Activated CD4-positive, alpha-beta T cell treated with anti-CD3 and anti-CD28 coated beads, Interleukin-2, amount 10 ng/mL, durations not matched to agents 24 days and 14 days (primary cell): ENCODE data around the gene USP8. TPM values are rescaled to one million over a fixed set of nuclear protein-coding genes. Genes with fewer than 3 reads are reported as not detected.

Source experiments
- total RNA-seq: library from RNA; stranded (reverse); gene quantifications from 2 replicates; pipeline ENCODE4 v1.2.3, GENCODE V29; 2022

Gene USP8
- total RNA-seq, 1 donor from 2014 or later, result 56.9 TPM

Other genes starting within 250 kb of the USP8 start
- gene SLC27A2, start 242.2 kb upstream of the USP8 start, total RNA-seq, result 75.4 and 76.0 TPM in 2 replicates
- gene HDC, start 158.7 kb upstream of the USP8 start, total RNA-seq, result 2.7 and 3.1 TPM in 2 replicates
- gene GABPB1, start 69.2 kb upstream of the USP8 start, total RNA-seq, result 78.3 and 79.5 TPM in 2 replicates
- gene USP50, start 122.3 kb downstream of the USP8 start, total RNA-seq, result 0.24 and 0.42 TPM in 2 replicates